ENCODE data around the gene C6orf141. TPM values are rescaled to one million over a fixed set of nuclear protein-coding genes. Genes with fewer than 3 reads are reported as not detected.
A peak's percentile ranks its signal among the peaks of the same experiment; 100 is the strongest.

The C6orf141 gene
- total RNA-seq, 1 donor from 2014 or later, result 70.0 TPM

DNA sequence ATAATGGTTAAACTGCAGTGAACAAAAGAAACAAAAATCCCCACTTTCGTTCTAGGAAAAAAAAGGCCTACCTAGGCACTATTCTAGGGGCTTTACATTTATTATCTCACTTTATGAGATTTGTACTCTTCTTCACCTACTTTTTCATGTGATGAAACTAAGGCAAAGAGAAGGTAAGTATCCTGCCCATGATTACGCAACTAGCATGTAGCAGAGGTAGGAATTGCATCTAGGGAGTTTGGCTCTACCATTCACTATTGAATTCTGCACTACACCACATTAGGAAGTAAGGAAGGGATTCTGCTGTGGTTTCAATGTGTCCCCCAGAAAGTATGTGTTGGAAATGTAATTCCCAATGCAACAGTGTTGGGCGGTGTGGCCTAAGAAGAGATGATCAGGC, 11.4 kb upstream of the C6orf141 start:
- no peak for DNase-seq (ENCODE audit: low spot score)

DNA sequence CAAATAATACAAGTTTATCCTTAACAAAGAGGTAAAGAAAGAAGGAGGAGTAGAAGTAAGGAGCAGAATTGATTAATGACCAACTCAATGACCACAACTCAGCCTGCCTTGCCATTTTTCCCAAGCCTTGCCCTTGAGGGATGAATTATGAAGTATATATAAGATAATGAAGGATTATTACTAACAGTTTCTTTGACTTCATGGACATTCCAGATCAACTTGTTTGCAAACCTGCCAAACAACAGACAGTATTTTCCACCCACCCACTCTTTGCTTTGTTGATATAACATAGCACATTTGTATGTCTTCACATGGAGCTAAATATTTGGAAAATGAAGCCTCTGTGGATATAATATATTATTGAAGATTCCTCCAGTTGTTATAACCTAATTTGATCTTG, 9.9 kb upstream of the C6orf141 start:
- DNase-seq (ENCODE audit: low spot score), result no peak

DNA sequence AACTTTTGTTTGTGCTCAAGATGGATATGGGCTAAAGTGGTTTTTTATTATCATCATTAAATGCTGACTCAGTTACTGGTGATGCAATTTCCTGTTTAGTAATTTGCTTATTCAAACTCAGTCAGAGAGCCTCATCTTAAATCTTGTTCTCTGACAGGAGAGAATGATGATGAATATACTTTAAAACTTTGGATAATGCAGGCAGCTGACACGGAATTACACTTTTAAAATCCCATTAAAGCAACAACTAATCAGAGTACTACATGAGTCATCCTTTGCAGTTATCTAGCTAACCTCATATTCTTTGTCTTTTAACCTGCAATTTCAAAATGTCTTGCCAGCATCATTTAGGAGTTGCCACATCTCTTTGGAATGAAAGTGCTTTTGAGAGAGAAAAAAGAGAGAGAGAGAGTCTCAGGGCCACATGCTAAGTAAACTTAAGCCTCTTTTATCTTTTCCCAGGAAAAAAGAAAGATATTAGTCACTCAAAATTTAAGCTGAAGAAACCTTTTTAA, 9.2 kb upstream of the C6orf141 start:
- no peak for DNase-seq (ENCODE audit: low spot score)

DNA sequence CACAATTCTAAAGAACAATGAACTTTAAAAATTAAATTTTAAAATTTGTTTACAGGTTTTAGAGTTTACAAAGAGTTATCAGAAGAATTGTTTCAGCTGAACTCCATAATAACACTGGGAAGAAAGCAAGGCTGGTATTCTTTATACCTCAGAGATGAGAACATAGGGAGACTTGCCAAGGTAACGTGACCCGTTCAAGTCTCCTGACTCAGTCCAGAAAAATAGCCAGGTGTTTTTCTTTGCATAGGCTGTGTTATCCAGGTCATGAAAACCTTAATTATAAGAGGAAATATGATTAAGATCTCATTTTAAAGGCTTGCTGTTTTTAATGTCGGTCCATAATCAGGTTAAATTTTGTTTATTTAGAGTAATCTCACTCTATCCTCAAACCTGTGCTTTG, 8.5 kb upstream of the C6orf141 start:
- peak; percentile 56 for DNase-seq (ENCODE audit: low spot score)

DNA sequence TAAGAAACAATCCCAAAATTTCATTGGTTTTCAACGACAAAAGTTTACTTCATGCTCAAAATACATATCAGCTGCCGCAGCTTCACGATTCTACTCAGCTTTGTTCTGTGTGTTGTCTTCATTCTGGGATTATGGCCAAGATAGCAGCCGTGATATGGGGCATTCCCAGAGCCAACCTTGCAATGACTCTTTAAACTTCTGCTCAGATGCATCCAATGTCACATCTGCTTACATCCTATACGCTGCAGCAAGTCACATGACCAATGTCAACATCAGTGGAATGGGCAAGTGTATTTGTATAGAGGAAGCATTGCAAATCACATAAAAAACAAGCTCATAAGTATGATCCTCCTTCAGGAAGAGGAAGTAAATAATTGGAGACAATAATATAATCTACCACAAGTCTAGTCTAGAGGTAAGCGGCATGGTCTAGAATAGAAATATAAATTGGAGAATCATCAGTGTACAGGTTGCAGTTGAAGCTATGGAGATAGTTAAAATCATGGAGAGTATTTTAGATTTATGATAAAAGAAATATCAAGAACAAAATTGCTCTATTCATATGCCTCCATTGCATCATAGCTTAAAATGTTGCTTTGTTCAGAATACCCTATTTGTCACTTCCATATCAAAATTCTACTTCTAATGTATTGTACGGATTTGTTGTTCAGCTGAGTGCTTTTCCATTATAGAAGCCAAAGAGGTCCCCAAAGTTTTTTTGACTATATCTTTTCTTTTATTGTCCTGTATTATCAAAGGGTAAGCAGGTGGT, 7.2 kb upstream of the C6orf141 start:
- DNase-seq (ENCODE audit: low spot score), result no peak

DNA sequence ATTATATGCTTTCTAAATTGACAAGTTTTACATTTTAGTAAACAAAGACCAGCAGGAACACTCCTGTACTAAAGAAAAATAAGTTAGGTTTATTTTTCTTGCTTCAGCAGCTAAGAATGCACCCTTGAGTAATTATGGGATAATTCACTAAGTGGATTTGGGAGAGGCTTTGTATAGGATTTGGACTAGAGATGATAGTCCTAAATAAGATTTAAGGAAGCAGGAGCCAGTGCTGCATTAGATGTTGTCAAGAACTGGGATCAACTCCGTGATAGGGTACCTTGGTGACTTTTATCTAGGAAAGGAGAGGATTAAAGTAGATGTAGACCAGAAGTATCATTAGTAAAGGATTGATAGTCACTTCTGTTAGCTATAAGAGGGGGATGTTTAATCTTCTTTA, 4.1 kb upstream of the C6orf141 start:
- no peak for DNase-seq (ENCODE audit: low spot score)

DNA sequence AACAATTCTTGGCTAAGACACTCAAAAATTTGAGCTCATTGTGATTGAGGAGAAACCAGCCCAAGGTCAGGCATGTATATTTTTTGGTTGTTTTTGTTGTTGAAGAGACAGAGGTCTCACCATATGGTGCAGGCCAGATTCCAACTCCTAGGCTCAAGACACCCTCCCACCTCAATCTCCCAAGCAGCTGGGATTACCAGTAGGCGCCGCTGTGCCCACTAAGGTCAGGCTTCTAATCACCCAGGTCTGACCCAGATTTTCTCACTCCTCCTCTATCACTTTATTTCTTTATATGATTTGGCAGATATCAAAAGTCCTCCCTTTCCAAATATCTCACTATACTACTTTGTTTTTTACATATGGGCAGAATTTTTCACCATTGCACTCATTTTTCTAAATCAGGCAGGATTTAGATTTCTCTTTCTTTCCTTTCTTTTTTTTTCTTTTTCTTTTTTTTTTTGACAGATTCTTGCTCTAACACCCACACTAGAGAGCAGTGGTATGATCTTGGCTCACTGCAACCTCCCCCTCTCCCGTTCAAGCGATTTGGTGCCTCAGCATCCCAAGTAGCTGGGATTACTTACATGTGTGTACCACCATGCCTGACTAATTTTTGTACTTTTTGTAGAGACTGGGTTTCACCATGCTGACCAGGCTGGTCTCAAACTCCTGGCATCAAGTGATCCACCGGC, 1.7 kb upstream of the C6orf141 start:
- DNase-seq (ENCODE audit: low spot score), result no peak

DNA sequence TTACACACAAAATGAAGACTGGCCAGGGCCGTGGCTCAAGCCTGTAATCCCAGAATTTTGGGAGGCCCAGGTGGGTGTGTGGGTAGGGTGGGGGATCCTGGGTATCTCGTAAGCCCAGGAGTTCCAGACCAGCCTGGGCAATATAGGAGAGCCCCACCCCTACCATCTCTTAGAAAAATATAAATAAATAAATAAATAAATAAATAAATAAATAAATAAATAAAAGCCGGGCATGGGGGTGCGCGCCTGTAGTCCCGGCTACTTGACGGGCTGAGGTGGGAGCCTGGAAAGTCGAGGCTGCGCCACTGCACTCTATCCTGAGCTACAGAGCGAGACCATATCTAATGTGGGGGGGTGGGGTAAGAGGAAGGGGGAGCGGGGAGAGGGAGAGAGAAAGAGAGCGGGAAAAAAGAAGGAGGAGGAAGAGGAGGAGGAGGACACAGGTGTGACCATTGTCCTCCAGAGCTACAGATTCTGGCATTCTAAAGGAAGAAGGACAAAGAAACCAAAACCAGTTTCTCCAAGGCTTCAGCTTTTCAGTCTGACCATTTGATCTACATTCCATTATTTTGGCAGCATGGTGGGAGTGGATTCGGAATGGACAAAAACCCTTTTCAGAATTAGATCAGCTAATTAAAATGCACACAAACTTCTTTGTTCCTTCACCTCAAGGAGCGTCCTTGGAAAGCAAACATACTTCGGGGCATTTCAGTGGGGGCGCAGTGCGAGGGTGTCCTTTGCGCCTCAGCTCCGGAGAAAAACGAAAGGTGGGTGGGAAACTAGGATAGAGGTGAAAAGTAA, 577 bp upstream of the C6orf141 start:
- DNase-seq (ENCODE audit: low spot score), result no peak

DNA sequence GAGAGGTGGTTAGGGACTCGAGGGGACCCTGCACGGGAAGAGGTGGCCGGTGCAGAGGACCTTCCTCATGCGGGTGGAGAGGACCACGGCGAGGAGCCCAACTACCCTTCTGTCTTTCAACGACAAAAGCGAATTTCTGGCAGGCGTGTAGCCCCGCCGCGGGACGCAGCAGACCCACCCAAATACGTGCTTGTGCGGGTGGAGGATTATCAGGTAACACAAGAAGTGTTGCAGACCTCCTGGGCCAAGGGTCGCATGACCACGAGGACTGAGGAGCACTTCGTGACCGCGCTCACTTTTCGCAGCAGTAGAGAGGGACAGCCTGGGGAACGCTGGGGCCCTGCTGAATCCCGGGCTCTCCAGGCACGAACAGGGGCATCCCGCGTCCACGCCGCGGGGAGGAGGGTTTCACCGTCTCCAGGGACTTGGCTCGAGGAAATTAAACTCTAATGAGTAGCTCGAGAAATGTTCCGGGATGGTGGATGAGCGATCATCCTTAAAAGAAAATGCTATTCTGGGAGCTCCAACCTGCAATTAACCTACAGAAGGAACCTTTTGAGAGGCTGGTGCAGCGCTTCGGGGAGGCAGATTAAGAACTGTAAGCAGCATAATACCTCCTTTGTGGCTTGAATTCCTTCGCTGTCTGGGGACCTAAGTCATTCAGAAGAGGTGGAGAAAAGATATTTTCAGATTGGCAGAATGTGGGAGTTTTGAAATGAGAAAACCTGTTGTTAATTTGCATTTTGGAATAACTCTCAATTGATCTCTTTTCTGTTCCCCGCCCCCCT, 804 bp downstream of the C6orf141 start:
- DNase-seq (ENCODE audit: low spot score), result no peak

DNA sequence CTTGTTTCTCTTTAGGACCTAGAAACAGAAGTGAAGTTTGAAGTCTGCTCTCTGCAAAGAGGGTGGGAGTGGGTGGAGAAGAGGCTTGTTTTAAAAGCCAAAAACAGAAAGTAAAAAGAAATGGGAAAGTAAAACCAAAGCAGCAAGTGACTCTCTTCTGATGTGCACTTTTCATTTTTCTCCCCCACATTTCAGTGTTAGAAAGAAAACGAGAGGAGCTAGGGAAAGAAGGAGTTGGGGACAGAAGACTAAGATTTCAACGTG, 1.3 kb downstream of the C6orf141 start:
- no peak for DNase-seq (ENCODE audit: low spot score)

DNA sequence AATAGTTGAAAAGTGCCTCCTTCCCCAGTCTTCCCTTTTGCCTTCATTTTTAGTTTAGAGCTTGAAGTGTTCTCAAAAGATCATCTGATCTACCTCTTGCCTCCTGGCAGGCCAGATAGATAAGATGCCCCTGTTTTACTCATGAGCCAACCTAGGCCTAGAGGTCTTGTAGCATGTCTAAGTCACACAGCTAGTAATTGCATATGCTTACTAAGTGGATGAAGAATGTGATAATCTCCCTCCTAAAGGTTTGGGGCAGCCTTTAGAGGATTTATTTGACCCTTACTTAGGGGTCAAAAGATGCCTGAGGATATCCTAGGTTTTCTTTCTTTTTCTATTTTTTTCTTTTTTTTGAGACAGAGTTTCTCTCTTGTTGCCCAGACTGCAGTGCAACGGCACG, 2.1 kb downstream of the C6orf141 start:
- no peak for DNase-seq (ENCODE audit: low spot score)

DNA sequence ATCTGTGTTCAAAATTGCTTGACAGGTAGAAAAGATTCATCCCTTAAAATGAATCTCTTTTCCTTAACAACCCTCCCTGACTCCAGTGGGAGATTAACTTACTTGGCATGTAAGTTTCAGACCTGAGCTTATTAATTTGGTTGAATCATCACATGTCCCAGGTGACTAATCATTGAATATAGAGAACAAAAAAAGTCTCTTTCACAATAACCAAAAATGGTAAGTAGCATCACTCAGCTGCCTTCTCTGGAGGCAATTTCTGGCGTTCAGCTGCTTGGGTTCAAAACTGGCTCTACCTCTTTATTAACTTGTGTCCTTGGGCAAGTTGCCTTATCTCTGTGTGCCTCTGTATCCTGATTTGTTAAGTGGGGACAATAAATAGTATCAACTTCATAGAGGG, 2.9 kb downstream of the C6orf141 start:
- DNase-seq (ENCODE audit: low spot score), result no peak

DNA sequence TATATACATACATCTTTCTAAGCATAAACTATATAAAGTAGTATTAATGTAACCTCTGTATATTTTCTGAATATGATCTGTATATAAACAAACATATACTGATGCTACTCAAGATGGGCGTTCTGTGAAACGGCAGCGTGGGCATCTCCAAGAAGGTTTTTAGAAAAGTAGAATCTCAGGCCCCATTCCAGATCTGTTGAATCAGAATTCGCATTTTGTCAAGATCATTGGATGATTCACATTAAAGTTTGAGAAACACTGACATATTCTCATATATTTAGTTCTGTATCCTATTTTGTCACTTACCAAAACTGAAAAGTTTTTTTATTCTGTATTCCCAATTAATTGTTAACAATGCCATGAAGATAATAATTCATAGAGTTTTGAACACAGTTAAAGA, 5.5 kb downstream of the C6orf141 start:
- no peak for DNase-seq (ENCODE audit: low spot score)

DNA sequence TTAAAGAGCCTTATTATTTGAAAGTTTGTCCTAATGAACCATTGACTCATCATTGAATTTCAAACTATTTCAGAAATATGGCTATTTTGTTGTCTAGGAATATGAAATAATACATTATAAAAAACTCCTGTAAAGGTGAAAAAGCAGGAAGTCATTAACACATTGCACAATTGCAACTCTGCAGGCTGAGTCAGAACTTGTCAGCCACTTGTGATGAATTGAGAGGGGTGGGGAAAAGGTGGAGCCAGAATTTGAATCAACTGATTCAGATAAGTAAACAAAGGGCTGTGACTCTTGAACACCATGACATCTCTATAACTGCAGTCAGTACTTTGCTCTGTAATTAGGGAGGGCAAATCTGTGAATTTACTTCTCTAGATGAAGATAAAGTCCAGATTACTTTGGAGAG, 6.0 kb downstream of the C6orf141 start:
- DNase-seq (ENCODE audit: low spot score), result peak; percentile 81

DNA sequence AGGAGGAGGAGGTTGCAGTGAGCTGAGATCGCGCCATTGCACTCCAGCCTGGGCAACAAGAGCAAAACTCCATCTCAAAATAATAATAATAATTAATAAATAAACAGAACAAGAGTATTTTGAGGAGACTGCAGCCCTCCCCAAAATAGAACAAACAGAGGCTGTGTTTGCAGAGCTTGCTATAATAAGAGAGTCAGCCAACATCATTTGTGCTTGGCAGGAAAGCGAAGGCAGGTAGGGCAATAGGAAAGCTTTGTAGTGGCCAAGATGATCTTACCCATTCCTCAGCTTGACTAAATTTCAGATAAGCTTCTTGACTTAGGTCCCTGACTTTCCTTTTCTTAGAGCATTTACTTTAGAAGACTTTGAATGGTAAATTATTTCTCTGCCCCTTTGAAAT, 6.7 kb downstream of the C6orf141 start:
- DNase-seq (ENCODE audit: low spot score), result no peak

DNA sequence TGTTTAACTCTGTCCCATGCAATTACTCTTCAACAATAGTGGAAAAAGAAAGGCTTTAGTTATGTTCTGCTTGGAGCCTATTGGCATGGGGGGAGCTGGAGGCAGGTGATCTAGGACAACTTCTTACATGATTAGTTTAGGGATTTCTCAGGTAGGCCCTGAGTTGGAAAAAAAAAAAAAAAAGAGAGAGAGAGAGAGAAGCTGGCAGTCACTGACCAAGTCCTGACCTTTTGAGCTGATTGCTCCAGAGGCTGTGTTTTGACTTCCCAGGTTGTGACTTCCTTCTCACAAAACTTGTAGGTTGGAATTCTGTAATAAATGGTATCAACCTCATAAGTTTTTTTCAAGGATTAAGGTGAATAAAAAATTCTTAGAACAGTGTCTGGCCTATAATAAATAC, 7.8 kb downstream of the C6orf141 start:
- DNase-seq (ENCODE audit: low spot score), result no peak

DNA sequence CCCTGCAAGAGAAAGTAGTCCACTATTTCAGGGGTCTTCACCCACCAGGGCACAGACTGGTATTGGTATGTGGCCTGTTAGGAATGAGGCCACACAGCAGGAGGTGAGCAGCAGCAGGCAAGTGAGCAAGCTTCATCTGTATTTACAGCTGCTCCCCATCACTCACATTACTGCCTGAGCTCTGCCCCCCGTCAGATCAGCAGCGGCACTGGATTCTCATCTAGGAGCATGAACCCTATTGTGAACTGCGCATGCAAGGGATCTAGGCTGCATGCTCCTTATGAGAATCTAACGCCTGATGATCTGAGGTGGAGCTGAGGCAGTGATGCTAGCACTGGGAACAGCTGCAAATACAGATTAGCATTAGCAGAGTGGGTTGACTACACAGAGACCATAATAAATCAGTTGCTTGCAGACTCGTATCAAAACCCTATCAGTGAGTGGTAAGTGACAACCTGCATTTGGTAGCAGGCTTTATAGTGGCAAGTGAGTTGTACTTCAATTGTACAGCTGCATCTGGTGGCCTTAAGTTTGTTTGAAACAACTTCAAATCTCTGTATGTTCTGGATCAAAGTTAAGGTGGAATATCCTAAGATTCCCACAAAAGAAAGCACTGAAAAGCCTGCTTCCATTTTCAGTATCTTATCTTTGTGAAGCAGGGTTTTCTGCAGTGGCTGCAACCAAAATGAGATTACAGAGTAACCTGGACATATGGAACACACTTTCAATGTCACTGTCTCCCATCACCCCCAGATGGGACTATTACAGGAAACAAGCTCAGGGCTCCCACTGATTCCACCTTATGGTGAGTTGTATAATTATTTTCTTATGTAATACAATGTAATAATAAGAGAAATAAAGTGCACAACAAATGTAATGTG, 12.8 kb downstream of the C6orf141 start:
- no peak for DNase-seq (ENCODE audit: low spot score)

DNA sequence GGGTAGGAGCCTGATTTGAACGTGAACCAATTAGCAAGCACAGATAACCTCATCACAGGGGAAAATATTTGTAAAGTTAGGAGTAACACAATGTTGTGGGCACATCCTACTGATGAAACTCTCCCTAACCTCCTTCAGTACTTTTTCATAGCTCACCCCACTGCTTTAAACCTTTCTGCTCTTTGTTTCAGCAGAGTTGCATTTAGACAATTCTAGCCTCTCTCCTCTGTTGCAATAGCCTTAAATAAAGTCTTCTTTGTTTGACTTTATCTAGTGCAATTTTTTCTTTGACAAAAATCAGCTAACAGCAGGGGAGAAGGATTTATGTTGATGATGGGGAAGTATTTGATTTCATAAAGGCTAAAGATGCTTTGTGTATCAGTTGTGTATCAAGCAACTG, 14.1 kb downstream of the C6orf141 start:
- DNase-seq (ENCODE audit: low spot score), result no peak

DNA sequence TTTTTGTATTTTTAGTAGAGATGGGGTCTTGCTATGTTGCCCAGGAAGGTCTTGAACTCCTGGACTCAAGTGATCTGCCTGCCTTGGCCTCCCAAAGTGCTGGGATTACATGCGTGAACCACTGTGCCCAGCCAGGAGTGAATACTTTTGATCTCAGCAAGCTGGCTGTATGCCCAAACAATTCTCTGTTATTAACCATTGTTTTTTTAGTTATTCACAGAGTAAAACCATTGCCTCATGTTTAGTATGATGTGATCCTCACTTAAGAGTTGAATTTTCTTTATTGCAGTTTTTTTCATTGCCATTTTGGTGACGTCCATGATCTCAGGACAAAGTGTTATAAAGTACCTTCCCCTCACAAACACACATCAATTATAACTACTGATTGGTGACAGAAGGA, 14.8 kb downstream of the C6orf141 start:
- no peak for DNase-seq (ENCODE audit: low spot score)

DNA sequence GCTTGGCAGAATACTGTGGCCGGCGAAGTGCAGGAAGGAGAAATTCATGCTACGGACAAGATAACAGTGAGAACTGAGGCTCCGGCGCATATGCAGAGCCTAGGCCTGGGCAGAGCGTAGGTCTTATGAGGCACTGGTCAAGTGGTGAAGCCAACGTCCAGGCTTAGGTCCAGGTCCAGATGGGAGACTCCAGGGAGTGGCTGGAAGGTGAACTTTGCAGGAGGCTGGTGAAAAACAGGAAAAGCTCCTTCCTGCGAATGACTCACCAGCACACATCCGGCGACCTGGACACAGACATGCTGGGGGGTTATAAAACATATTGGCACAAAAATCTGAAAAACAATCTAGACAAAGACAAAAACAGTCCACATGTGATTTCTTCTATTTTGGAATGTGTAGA, 15.4 kb downstream of the C6orf141 start:
- peak; percentile 56 for DNase-seq (ENCODE audit: low spot score)

DNA sequence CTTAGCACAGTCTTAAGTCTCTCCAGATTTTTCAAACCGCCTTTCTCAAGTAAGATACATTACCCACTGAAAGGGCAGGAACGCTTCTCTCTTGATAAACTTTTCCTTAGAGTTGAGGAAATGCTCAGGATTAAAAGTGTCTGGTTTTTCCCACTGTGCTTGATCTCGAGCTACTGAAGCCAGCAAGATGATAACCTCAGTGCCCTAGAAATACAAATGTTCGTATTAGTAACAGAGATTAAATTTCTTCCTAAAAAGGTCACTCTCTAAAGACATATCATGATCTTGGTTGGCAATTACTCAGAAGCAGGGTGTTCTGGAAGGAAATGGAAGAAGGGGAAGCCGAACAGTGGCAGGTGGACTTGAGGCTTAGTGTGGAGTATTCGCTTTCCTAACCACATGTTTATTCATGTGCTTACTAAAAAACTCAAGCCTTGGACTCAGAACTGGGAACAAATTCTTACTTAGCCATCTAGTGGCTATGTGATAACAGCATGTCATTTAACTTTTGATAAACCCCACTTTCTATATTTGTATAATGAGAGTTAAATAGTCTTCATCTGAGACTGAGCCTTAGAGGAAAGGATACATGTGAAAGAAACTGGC, 20.1 kb downstream of the C6orf141 start:
- no peak for DNase-seq (ENCODE audit: low spot score)
